DMS53 treated with DMSO at 0.1 percent for 48 hours (cell line): ENCODE results near the gene TGFBR2.

Experiments
- DNase-seq: peaks from one replicate; lab custom pipeline; 2025; ENCODE audit not compliant: unreplicated experiment; lab: John Stamatoyannopoulos, UW

Gene TGFBR2

GRCh38 chr3:30708472-30708871 lies 102.1 kb downstream of the TGFBR2 start:
- no peak for DNase-seq

- DNase-seq, result no peak
Measured at GRCh38 chr3:30710017-30710416, 103.6 kb downstream of the TGFBR2 start.

- DNase-seq, result no peak
Measured at GRCh38 chr3:30711151-30711550, 104.8 kb downstream of the TGFBR2 start.

- DNase-seq, result no peak
Measured at GRCh38 chr3:30711867-30712266, 105.5 kb downstream of the TGFBR2 start.

GRCh38 chr3:30712991-30713390 lies 106.6 kb downstream of the TGFBR2 start:
- DNase-seq, result no peak

GRCh38 chr3:30713885-30714503 lies 107.6 kb downstream of the TGFBR2 start:
- no peak for DNase-seq

- DNase-seq, result no peak
Measured at GRCh38 chr3:30719536-30719935, 113.1 kb downstream of the TGFBR2 start.

GRCh38 chr3:30720586-30721313 lies 114.3 kb downstream of the TGFBR2 start:
- peak; percentile 16 for DNase-seq

GRCh38 chr3:30721314-30721634 lies 114.9 kb downstream of the TGFBR2 start:
- DNase-seq, result no peak

GRCh38 chr3:30723211-30723610 lies 116.8 kb downstream of the TGFBR2 start:
- no peak for DNase-seq

GRCh38 chr3:30724863-30725262 lies 118.5 kb downstream of the TGFBR2 start:
- no peak for DNase-seq

- DNase-seq, result no peak
Measured at GRCh38 chr3:30728143-30728542, 121.7 kb downstream of the TGFBR2 start.

GRCh38 chr3:30729512-30729911 lies 123.1 kb downstream of the TGFBR2 start:
- DNase-seq, result no peak

GRCh38 chr3:30729936-30730335 lies 123.5 kb downstream of the TGFBR2 start:
- no peak for DNase-seq

GRCh38 chr3:30730967-30731366 lies 124.6 kb downstream of the TGFBR2 start:
- DNase-seq, result no peak

GRCh38 chr3:30733209-30733608 lies 126.8 kb downstream of the TGFBR2 start:
- DNase-seq, result no peak

GRCh38 chr3:30733696-30734095 lies 127.3 kb downstream of the TGFBR2 start:
- no peak for DNase-seq

- no peak for DNase-seq
Measured at GRCh38 chr3:30737743-30738499, 131.5 kb downstream of the TGFBR2 start.

- DNase-seq, result no peak
Measured at GRCh38 chr3:30738605-30739004, 132.2 kb downstream of the TGFBR2 start.

- no peak for DNase-seq
Measured at GRCh38 chr3:30741889-30742288, 135.5 kb downstream of the TGFBR2 start.

- DNase-seq, result no peak
Measured at GRCh38 chr3:30742796-30743619, 136.6 kb downstream of the TGFBR2 start.
